ENCODE results near the gene RAB11B. TPM values are rescaled to one million over a fixed set of nuclear protein-coding genes. Genes with fewer than 3 reads are reported as not detected.
A peak's percentile ranks its signal among the peaks of the same experiment; 100 is the strongest.

Gene RAB11B
- total and polyA plus RNA-seq, 2 of the 13 experiments (the other 11 are each of a cell fraction or from before 2014, with no cell fraction given) = 6.0 to 28.4 TPM

- TF ChIP-seq ETS1 (CRISPR knock-in tag; IDR thresholded peaks at IDR 0.05) (no peak), YEATS4 (CRISPR knock-in tag; IDR thresholded peaks at IDR 0.05; ENCODE audit: borderline replicate concordance) (peak; percentile 90), MXD3 (CRISPR knock-in tag; IDR thresholded peaks at IDR 0.05) (peak; percentile 52; the same call in 1 of the 2 replicates), ZNF143 (CRISPR knock-in tag; IDR thresholded peaks at IDR 0.05) (no peak), SRF (IDR thresholded peaks at IDR 0.05; ENCODE audit: low read depth, low read length) (peak; percentile 94), ZUFSP (CRISPR knock-in tag; IDR thresholded peaks at IDR 0.05; ENCODE audit: borderline replicate concordance) (no peak), ZNF138 (CRISPR knock-in tag; IDR thresholded peaks at IDR 0.05; ENCODE audit: low read depth) (peak; percentile 86; the same call in 1 of the 2 replicates), NR2F2 (IDR thresholded peaks at IDR 0.05; ENCODE audit: borderline replicate concordance, low read depth) (0 out of 2 replicates have a peak, but pooled peaks have one; percentile 23), CREBL2 (CRISPR knock-in tag; IDR thresholded peaks at IDR 0.05; ENCODE audit: borderline replicate concordance) (peak; percentile 45; the same call in 1 of the 2 replicates), ZNF687 (CRISPR knock-in tag; IDR thresholded peaks at IDR 0.05) (peak; percentile 61), ZNF30 (CRISPR knock-in tag; IDR thresholded peaks at IDR 0.05) (no peak), ZFX (CRISPR knock-in tag; IDR thresholded peaks at IDR 0.05; ENCODE audit: low read depth) (peak; percentile 67), ZBTB2 (CRISPR knock-in tag; IDR thresholded peaks at IDR 0.05; ENCODE audit: low read depth) (no peak), HES4 (CRISPR knock-in tag; IDR thresholded peaks at IDR 0.05; ENCODE audit: borderline replicate concordance) (peak; percentile 85; the same call in 1 of the 2 replicates), ZNF766 (CRISPR knock-in tag; IDR thresholded peaks at IDR 0.05; ENCODE audit: borderline replicate concordance) (no peak), ZNF343 (CRISPR knock-in tag; IDR thresholded peaks at IDR 0.05) (no peak)
Measured at GRCh38 chr19:8389891-8390616, at the start of gene RAB11B (continued).
